K562 (cell line): Measurements from ENCODE around the gene CRADD. TPM values are rescaled to one million over a fixed set of nuclear protein-coding genes. Genes with fewer than 3 reads are reported as not detected.

Experiments
- ATAC-seq: fragments of 200-7000 bp; cut with Tn5 transposase; 3 replicates; pipeline ENCODE4 v1.9.1; 2020; ENCODE audit warnings: moderate library complexity
- BruUV-seq: library from RNA; stranded (reverse); fragments of 400-500 nt; replicated peaks from 2 replicates; lab custom pipeline; 2021; lab: Mats Ljungman, UMichigan
- CTCF ChIA-PET: fragments of 300-600 bp; formaldehyde crosslinking; extraction: SDS; loops from one replicate; lab custom pipeline; 2021; ENCODE audit warnings: low intra/inter-chr PET ratio; lab: Yijun Ruan, JAX
- POLR2A ChIA-PET: fragments of 300-600, 350-650 bp; sonication (Branson Sonifier 250); formaldehyde crosslinking; extraction: SDS; loops from one replicate; lab custom pipeline; 2021; ENCODE audit warnings: antibody characterized with exemption, inconsistent platforms; lab: Yijun Ruan, JAX
- DNase-seq, 4 experiments: peaks; one replicate each; pipeline versions ENCODE4 v3.0.0 to v3.0.0-alpha.2; 2011 to 2018; ENCODE audit warnings: low spot score in 3 of 4, mixed read lengths in 3 of 4; ENCODE audit errors: extremely low read depth in 1 of 4
- FAIRE-seq: peaks from 2 replicates; lab custom pipeline; 2011; peaks lifted over from hg19 to GRCh38; lab: Jason Lieb, UNC
- H2AFZ ChIP-seq: 2 replicates; pipeline ENCODE4 v1.6.0; 2011; ENCODE audit warnings: low read depth, low read length, control low read depth, inconsistent platforms
- H3K27ac ChIP-seq: fragments of 200-600 bp; 3 replicates; pipeline ENCODE4 v1.8.0; 2011; ENCODE audit warnings: low read depth, mild to moderate bottlenecking, control low read depth, inconsistent platforms, low read length, moderate library complexity, mixed read lengths; ENCODE audit errors: extremely low read depth
- H3K27me3 ChIP-seq, 2 experiments: fragments of 300-600 bp in 1 of 2; 2 replicates in 1 of 2; 3 replicates in 1 of 2; pipeline versions ENCODE4 v1.6.0 to v1.8.0; 2011; ENCODE audit warnings: inconsistent platforms in 2 of 2, low read length in 2 of 2, mild to moderate bottlenecking in 1 of 2, mixed read lengths in 1 of 2, moderate library complexity in 1 of 2; ENCODE audit not compliant: control insufficient read depth in 2 of 2, insufficient read depth in 2 of 2
- H3K36me3 ChIP-seq: fragments of 300-600 bp; 3 replicates; pipeline ENCODE4 v1.8.0; 2011; ENCODE audit warnings: mild to moderate bottlenecking, low read length, inconsistent platforms; ENCODE audit not compliant: control insufficient read depth, insufficient read depth
- H3K4me1 ChIP-seq, 2 experiments: fragments of 200-600 bp in 1 of 2; replicated peaks in 1 of 2; 2 replicates in 1 of 2; 3 replicates in 1 of 2; pipeline versions ENCODE4 v1.5.1 to v1.8.0; 2011; ENCODE audit warnings: inconsistent platforms in 2 of 2, low read length in 2 of 2, mild to moderate bottlenecking in 1 of 2, mixed read lengths in 1 of 2, moderate library complexity in 1 of 2; ENCODE audit not compliant: control insufficient read depth in 2 of 2, insufficient read depth in 2 of 2
- H3K4me2 ChIP-seq: 2 replicates; pipeline ENCODE4 v1.6.1; 2011; ENCODE audit warnings: low read length, control low read depth, inconsistent platforms, mixed read lengths; ENCODE audit not compliant: insufficient read depth
- H3K4me3 ChIP-seq: fragments of 200-600 bp; sonication (generic), shearing (Covaris generic); 2 replicates; pipeline ENCODE4 v1.5.1; 2016; ENCODE audit warnings: control low read depth, inconsistent platforms
- H3K79me2 ChIP-seq: fragments of 200-600 bp; 3 replicates; pipeline ENCODE4 v1.8.0; 2011; ENCODE audit warnings: low read length, inconsistent platforms; ENCODE audit not compliant: control insufficient read depth, insufficient read depth
- H3K9ac ChIP-seq, 2 experiments: 2 replicates each; pipeline versions ENCODE4 v1.6.0 to v1.6.1; 2011; ENCODE audit warnings: low read depth in 2 of 2, low read length in 2 of 2, control low read depth in 1 of 2, inconsistent platforms in 1 of 2, mild to moderate bottlenecking in 1 of 2, mixed read lengths in 1 of 2; ENCODE audit not compliant: insufficient read depth in 1 of 2
- H3K9me1 ChIP-seq: one replicate; pipeline ENCODE4 v1.6.0; 2011; ENCODE audit warnings: inconsistent platforms, mild to moderate bottlenecking, low read length, moderate library complexity; ENCODE audit not compliant: control insufficient read depth, insufficient read depth
- H3K9me3 ChIP-seq: replicated peaks from 2 replicates; pipeline ENCODE4 v1.5.1; 2011; ENCODE audit warnings: low read depth, low read length, inconsistent platforms; ENCODE audit not compliant: control insufficient read depth, insufficient read depth
- H4K20me1 ChIP-seq: replicated peaks from 2 replicates; pipeline ENCODE4 v1.6.1; 2011; ENCODE audit warnings: low read length, inconsistent platforms, mixed read lengths; ENCODE audit not compliant: control insufficient read depth, insufficient read depth
- ADNP ChIP-seq: fragments of 200-800 bp; sonication (Bioruptor generic); IDR thresholded peaks from 2 replicates; pipeline ENCODE4 v1.6.1; 2016; ENCODE audit warnings: missing genetic modification characterization, missing compliant biosample characterization
- CEBPB ChIP-seq: fragments of 450-650 bp; IDR thresholded peaks from 2 replicates; pipeline ENCODE4 v1.6.1; 2016; ENCODE audit warnings: missing genetic modification characterization, missing compliant biosample characterization
- FIP1L1 ChIP-seq: fragments of 200-400 bp; formaldehyde crosslinking; IDR thresholded peaks from 2 replicates; pipeline ENCODE4 v1.6.1; 2018; ENCODE audit warnings: mild to moderate bottlenecking, low read depth, low read length; ENCODE audit not compliant: poor library complexity, severe bottlenecking
- HMGN3 ChIP-seq: IDR thresholded peaks from 2 replicates; pipeline ENCODE4 v1.6.1; 2011; ENCODE audit warnings: borderline replicate concordance, low read depth, mild to moderate bottlenecking, mixed read lengths, low read length; ENCODE audit not compliant: insufficient read length; ENCODE audit errors: extremely low read depth
- HNRNPK ChIP-seq: fragments of 200-400 bp; formaldehyde crosslinking; IDR thresholded peaks from one replicate; pipeline ENCODE4 v1.6.1; 2018; ENCODE audit warnings: mild to moderate bottlenecking, low read depth, low read length; ENCODE audit not compliant: poor library complexity, severe bottlenecking
- IRF2 ChIP-seq: sonication (generic); formaldehyde crosslinking; IDR thresholded peaks from 2 replicates; pipeline ENCODE4 v1.8.1; 2022; ENCODE audit warnings: mild to moderate bottlenecking, missing genetic modification reagents
- MEF2D ChIP-seq: conservative IDR thresholded peaks from 2 replicates; pipeline ENCODE4 v1.6.1; 2016; ENCODE audit warnings: low read depth, missing genetic modification characterization, missing compliant biosample characterization
- PHF8 ChIP-seq: fragments of 200-600 bp; sonication (generic); IDR thresholded peaks from 2 replicates; pipeline ENCODE4 v1.6.1; 2012; ENCODE audit warnings: mixed run types, mild to moderate bottlenecking, inconsistent platforms, low read length, moderate library complexity, borderline replicate concordance
- SIN3B ChIP-seq: fragments of 450-650 bp; IDR thresholded peaks from 2 replicates; pipeline ENCODE4 v1.6.1; 2017; ENCODE audit warnings: low read depth, mild to moderate bottlenecking, moderate library complexity
- SMAD4 ChIP-seq: fragments of 250-450 bp; sonication (Bioruptor Pico); conservative IDR thresholded peaks from 2 replicates; pipeline ENCODE4 v1.8.0; 2021; ENCODE audit warnings: inconsistent platforms, mild to moderate bottlenecking, moderate library complexity
- ZNF197 ChIP-seq: fragments of 200-800 bp; sonication (Bioruptor generic); IDR thresholded peaks from 2 replicates; pipeline ENCODE4 v1.6.1; 2016; ENCODE audit warnings: low read depth, missing genetic modification characterization, missing compliant biosample characterization
- ZNF740 ChIP-seq, 3 experiments: fragments of 200-800 bp in 1 of 3; sonication (Bioruptor generic) in 1 of 3; sonication (generic) in 1 of 3; formaldehyde crosslinking in 1 of 3; IDR thresholded peaks; 2 replicates each; pipeline versions ENCODE4 v1.6.1 to v1.8.0; 2016 to 2022; ENCODE audit warnings: mild to moderate bottlenecking in 2 of 3, missing compliant biosample characterization in 2 of 3, missing genetic modification characterization in 2 of 3, missing genetic modification reagents in 1 of 3
- WGBS: fragments of 100-300 bp; shearing (Covaris generic); methylation state at CpG from one replicate; pipeline ENCODE4 v1.1.6; 2016; ENCODE audit warnings: low coverage, mixed read lengths; ENCODE audit not compliant: insufficient coverage; ENCODE audit errors: missing lambda C conversion rate; 5-methylcytosine and 5-hydroxymethylcytosine counted together
- in situ Hi-C: fragments of 300-500 bp; cut with MboI; formaldehyde crosslinking; loops from 4 replicates; pipeline ENCODE4 v1.15.0; 2018; ENCODE audit warnings: inconsistent platforms, mixed read lengths
- intact Hi-C: fragments of 100-400 bp; cut with micrococcal nuclease; formaldehyde crosslinking; loops from 2 replicates; pipeline ENCODE4 v1.14.2; 2022
- polyA plus RNA-seq, 8 experiments: library from polyadenylated mRNA; depleted of rRNA in 4 of 8; stranded (reverse) in 5 of 8; unstranded in 3 of 8; fragments of >200 nt; fragmentation: Nextera tagmentation in 2 of 8; fragmentation: Illumina TruSeq in 1 of 8; extraction: Ambion mirVana in 2 of 8; extraction: Trizol in 1 of 8; gene quantifications; 2 replicates each; pipeline versions ENCODE4 v1.2.1 to v1.2.3, GENCODE V29; 2011 to 2014; ENCODE audit warnings: inconsistent platforms in 1 of 8, missing spikeins in 1 of 8
- total RNA-seq, 7 experiments: library from RNA; depleted of rRNA in 6 of 7; stranded (reverse); fragments of >200 nt in 6 of 7; fragmentation: Illumina TruSeq in 2 of 7; extraction: Trizol in 2 of 7; gene quantifications; 2 replicates each; pipeline versions ENCODE4 v1.2.1 to v1.2.3, GENCODE V29; 2011 to 2021; ENCODE audit warnings: low replicate concordance in 1 of 7
- TF ChIP-seq, protein P1 (sequence below): fragments of 250-450 bp; sonication (Bioruptor Pico); IDR thresholded peaks from 2 replicates; pipeline ENCODE4 v1.5.0; 2020; ENCODE audit warnings: mild to moderate bottlenecking, borderline replicate concordance
- TF ChIP-seq, protein P2 (sequence below), 2 experiments: fragments of 150-350 bp in 1 of 2; IDR thresholded peaks; 2 replicates each; pipeline ENCODE4 v1.6.1; 2012 to 2016; ENCODE audit warnings: low read depth in 2 of 2, low read length in 2 of 2, mild to moderate bottlenecking in 1 of 2, moderate library complexity in 1 of 2

CRADD gene
- total and polyA plus RNA-seq, 9 of the 15 experiments (the other 6 are each of a cell fraction or from before 2014, with no cell fraction given) = 20.5 to 41.1 (median 25.9) TPM

DNA sequence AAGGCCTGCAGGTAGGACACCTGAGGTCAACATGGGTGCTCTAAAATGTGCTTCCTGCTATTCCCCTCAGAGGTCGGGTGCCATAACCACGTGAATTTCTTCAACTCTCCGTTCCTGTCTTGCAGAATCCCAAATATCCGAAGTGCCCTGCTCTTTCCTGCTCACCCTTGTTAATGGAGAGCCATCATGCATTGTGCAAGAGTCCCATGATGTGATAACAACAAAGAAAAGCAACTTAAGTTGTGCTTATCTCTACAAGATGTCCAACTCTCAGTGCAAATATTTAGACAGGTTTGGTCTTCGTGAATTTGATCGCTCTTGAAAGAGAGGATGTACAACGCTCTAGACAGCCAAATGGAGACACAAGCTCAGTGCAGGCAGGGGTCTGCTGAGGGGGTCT, 260.6 kb downstream of the CRADD start:
- ChIA-PET CTCF (no interaction called here), POLR2A (interaction anchor here (0.6 kb wide), 1 partner anchor 186 kb away, joined by 5 read pairs; no protein-coding TSS in a partner anchor)
- DNase-seq (no peak), ATAC-seq (no peak), FAIRE-seq (no peak)
- Histone ChIP-seq H3K9ac (no peak overlapping the region), H4K20me1 (no peaks in the 10 kb centered on the region), H3K36me3 (no peaks in the 10 kb centered on the region), H3K4me3 (no peak overlapping the region), H3K9me1 (no peaks in the 10 kb centered on the region), H3K27me3 (no peaks in the 10 kb centered on the region), H3K27ac (no peak overlapping the region), H3K4me1 (peaks cover 0 to 24% of the 10 kb centered on the region in 2 experiments; a peak in 3 of 5 replicates), H3K9me3 (peaks cover 11% of the 10 kb centered on the region), H3K79me2 (no peaks in the 10 kb centered on the region), H2AFZ (no peak overlapping the region), H3K4me2 (peak overlapping the region; percentile 44; the same call in 1 of the 2 replicates)
- in situ Hi-C loops = no loop called here
- BruUV-seq = no TSS peak
- intact Hi-C loops = no loop called here
- 22% methylated on average over 7 of the region's 7 CpGs for WGBS
- TF ChIP-seq ZNF197 (CRISPR knock-in tag) (peak; percentile 29; the same call in 1 of the 2 replicates), CEBPB (peak; percentile 86), PHF8 (no peak), SIN3B (no peak), IRF2 (CRISPR knock-in tag) (no peak), MEF2D (tag) (0 out of 2 replicates have a peak, but pooled peaks have one; percentile 9), FIP1L1 (no peak), HNRNPK (no peak), SMAD4 (CRISPR knock-in tag) (no peak), HMGN3 (no peak), ADNP (tag) (peak; percentile 66; the same call in 1 of the 2 replicates), ZNF740 (CRISPR knock-in tag; IDR thresholded peaks at IDR 0.05) (no peak), ZNF740 (tag; IDR thresholded peaks at IDR 0.05) (peak in 1 of 2 experiments; percentile 66; a peak in 1 of 4 replicates)
- TF ChIP-seq, protein P1, sequence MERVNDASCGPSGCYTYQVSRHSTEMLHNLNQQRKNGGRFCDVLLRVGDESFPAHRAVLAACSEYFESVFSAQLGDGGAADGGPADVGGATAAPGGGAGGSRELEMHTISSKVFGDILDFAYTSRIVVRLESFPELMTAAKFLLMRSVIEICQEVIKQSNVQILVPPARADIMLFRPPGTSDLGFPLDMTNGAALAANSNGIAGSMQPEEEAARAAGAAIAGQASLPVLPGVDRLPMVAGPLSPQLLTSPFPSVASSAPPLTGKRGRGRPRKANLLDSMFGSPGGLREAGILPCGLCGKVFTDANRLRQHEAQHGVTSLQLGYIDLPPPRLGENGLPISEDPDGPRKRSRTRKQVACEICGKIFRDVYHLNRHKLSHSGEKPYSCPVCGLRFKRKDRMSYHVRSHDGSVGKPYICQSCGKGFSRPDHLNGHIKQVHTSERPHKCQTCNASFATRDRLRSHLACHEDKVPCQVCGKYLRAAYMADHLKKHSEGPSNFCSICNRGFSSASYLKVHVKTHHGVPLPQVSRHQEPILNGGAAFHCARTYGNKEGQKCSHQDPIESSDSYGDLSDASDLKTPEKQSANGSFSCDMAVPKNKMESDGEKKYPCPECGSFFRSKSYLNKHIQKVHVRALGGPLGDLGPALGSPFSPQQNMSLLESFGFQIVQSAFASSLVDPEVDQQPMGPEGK (CRISPR knock-in tag) = 0 out of 2 replicates have a peak, but pooled peaks have one; percentile 14
- TF ChIP-seq, protein P2, sequence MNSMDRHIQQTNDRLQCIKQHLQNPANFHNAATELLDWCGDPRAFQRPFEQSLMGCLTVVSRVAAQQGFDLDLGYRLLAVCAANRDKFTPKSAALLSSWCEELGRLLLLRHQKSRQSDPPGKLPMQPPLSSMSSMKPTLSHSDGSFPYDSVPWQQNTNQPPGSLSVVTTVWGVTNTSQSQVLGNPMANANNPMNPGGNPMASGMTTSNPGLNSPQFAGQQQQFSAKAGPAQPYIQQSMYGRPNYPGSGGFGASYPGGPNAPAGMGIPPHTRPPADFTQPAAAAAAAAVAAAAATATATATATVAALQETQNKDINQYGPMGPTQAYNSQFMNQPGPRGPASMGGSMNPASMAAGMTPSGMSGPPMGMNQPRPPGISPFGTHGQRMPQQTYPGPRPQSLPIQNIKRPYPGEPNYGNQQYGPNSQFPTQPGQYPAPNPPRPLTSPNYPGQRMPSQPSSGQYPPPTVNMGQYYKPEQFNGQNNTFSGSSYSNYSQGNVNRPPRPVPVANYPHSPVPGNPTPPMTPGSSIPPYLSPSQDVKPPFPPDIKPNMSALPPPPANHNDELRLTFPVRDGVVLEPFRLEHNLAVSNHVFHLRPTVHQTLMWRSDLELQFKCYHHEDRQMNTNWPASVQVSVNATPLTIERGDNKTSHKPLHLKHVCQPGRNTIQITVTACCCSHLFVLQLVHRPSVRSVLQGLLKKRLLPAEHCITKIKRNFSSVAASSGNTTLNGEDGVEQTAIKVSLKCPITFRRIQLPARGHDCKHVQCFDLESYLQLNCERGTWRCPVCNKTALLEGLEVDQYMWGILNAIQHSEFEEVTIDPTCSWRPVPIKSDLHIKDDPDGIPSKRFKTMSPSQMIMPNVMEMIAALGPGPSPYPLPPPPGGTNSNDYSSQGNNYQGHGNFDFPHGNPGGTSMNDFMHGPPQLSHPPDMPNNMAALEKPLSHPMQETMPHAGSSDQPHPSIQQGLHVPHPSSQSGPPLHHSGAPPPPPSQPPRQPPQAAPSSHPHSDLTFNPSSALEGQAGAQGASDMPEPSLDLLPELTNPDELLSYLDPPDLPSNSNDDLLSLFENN (IDR thresholded peaks at IDR 0.05; ENCODE audit: low read depth in 2 of 2, low read length in 2 of 2) = no peak
